K562 (cell line): ENCODE measurements around the gene DHCR7. TPM values are rescaled to one million over a fixed set of nuclear protein-coding genes. Genes with fewer than 3 reads are reported as not detected.

Experiments used
- ATAC-seq: fragments of 200-7000 bp; cut with Tn5 transposase; 3 replicates; pipeline ENCODE4 v1.9.1; 2020; ENCODE audit warnings: moderate library complexity
- BruUV-seq: library from RNA; stranded (reverse); fragments of 400-500 nt; replicated peaks from 2 replicates; lab custom pipeline; 2021; lab: Mats Ljungman, UMichigan
- CTCF ChIA-PET: fragments of 300-600 bp; formaldehyde crosslinking; extraction: SDS; loops from one replicate; lab custom pipeline; 2021; ENCODE audit warnings: low intra/inter-chr PET ratio; lab: Yijun Ruan, JAX
- POLR2A ChIA-PET: fragments of 300-600, 350-650 bp; sonication (Branson Sonifier 250); formaldehyde crosslinking; extraction: SDS; loops from one replicate; lab custom pipeline; 2021; ENCODE audit warnings: antibody characterized with exemption, inconsistent platforms; lab: Yijun Ruan, JAX
- DNase-seq, 4 experiments: peaks; one replicate each; pipeline versions ENCODE4 v3.0.0 to v3.0.0-alpha.2; 2011 to 2018; ENCODE audit warnings: low spot score in 3 of 4, mixed read lengths in 3 of 4; ENCODE audit errors: extremely low read depth in 1 of 4
- FAIRE-seq: peaks from 2 replicates; lab custom pipeline; 2011; peaks lifted over from hg19 to GRCh38; lab: Jason Lieb, UNC
- H2AFZ ChIP-seq: 2 replicates; pipeline ENCODE4 v1.6.0; 2011; ENCODE audit warnings: low read depth, low read length, control low read depth, inconsistent platforms
- H3K27ac ChIP-seq: fragments of 200-600 bp; 3 replicates; pipeline ENCODE4 v1.8.0; 2011; ENCODE audit warnings: low read depth, mild to moderate bottlenecking, control low read depth, inconsistent platforms, low read length, moderate library complexity, mixed read lengths; ENCODE audit errors: extremely low read depth
- H3K27me3 ChIP-seq, 2 experiments: fragments of 300-600 bp in 1 of 2; 2 replicates in 1 of 2; 3 replicates in 1 of 2; pipeline versions ENCODE4 v1.6.0 to v1.8.0; 2011; ENCODE audit warnings: inconsistent platforms in 2 of 2, low read length in 2 of 2, mild to moderate bottlenecking in 1 of 2, mixed read lengths in 1 of 2, moderate library complexity in 1 of 2; ENCODE audit not compliant: control insufficient read depth in 2 of 2, insufficient read depth in 2 of 2
- H3K36me3 ChIP-seq: fragments of 300-600 bp; 3 replicates; pipeline ENCODE4 v1.8.0; 2011; ENCODE audit warnings: mild to moderate bottlenecking, low read length, inconsistent platforms; ENCODE audit not compliant: control insufficient read depth, insufficient read depth
- H3K4me1 ChIP-seq, 2 experiments: fragments of 200-600 bp in 1 of 2; replicated peaks in 1 of 2; 2 replicates in 1 of 2; 3 replicates in 1 of 2; pipeline versions ENCODE4 v1.5.1 to v1.8.0; 2011; ENCODE audit warnings: inconsistent platforms in 2 of 2, low read length in 2 of 2, mild to moderate bottlenecking in 1 of 2, mixed read lengths in 1 of 2, moderate library complexity in 1 of 2; ENCODE audit not compliant: control insufficient read depth in 2 of 2, insufficient read depth in 2 of 2
- H3K4me2 ChIP-seq: 2 replicates; pipeline ENCODE4 v1.6.1; 2011; ENCODE audit warnings: low read length, control low read depth, inconsistent platforms, mixed read lengths; ENCODE audit not compliant: insufficient read depth
- H3K4me3 ChIP-seq: fragments of 200-600 bp; sonication (generic), shearing (Covaris generic); 2 replicates; pipeline ENCODE4 v1.5.1; 2016; ENCODE audit warnings: control low read depth, inconsistent platforms
- H3K79me2 ChIP-seq: fragments of 200-600 bp; 3 replicates; pipeline ENCODE4 v1.8.0; 2011; ENCODE audit warnings: low read length, inconsistent platforms; ENCODE audit not compliant: control insufficient read depth, insufficient read depth
- H3K9ac ChIP-seq, 2 experiments: 2 replicates each; pipeline versions ENCODE4 v1.6.0 to v1.6.1; 2011; ENCODE audit warnings: low read depth in 2 of 2, low read length in 2 of 2, control low read depth in 1 of 2, inconsistent platforms in 1 of 2, mild to moderate bottlenecking in 1 of 2, mixed read lengths in 1 of 2; ENCODE audit not compliant: insufficient read depth in 1 of 2
- H3K9me1 ChIP-seq: one replicate; pipeline ENCODE4 v1.6.0; 2011; ENCODE audit warnings: inconsistent platforms, mild to moderate bottlenecking, low read length, moderate library complexity; ENCODE audit not compliant: control insufficient read depth, insufficient read depth
- H3K9me3 ChIP-seq: replicated peaks from 2 replicates; pipeline ENCODE4 v1.5.1; 2011; ENCODE audit warnings: low read depth, low read length, inconsistent platforms; ENCODE audit not compliant: control insufficient read depth, insufficient read depth
- H4K20me1 ChIP-seq: replicated peaks from 2 replicates; pipeline ENCODE4 v1.6.1; 2011; ENCODE audit warnings: low read length, inconsistent platforms, mixed read lengths; ENCODE audit not compliant: control insufficient read depth, insufficient read depth
- ASH1L ChIP-seq: fragments of 450-650 bp; IDR thresholded peaks from 2 replicates; pipeline ENCODE4 v1.6.1; 2018; ENCODE audit warnings: borderline replicate concordance, mild to moderate bottlenecking, low read depth; ENCODE audit not compliant: partially characterized antibody
- KDM4B ChIP-seq, 2 experiments: fragments of 450-650 bp in 1 of 2; sonication (generic) in 1 of 2; IDR thresholded peaks; 2 replicates each; pipeline ENCODE4 v1.6.1; 2016 to 2017; ENCODE audit warnings: borderline replicate concordance in 2 of 2, antibody characterized with exemption in 1 of 2, low read depth in 1 of 2, mild to moderate bottlenecking in 1 of 2
- KLF6 ChIP-seq: fragments of 250-450 bp; sonication (Bioruptor Pico); IDR thresholded peaks from 2 replicates; pipeline ENCODE4 v1.4.0; 2020; ENCODE audit warnings: mild to moderate bottlenecking, moderate library complexity, borderline replicate concordance
- RBFOX2 ChIP-seq: fragments of 200-400 bp; formaldehyde crosslinking; IDR thresholded peaks from 2 replicates; pipeline ENCODE4 v1.6.1; 2017; ENCODE audit warnings: low read depth, mild to moderate bottlenecking, low read length, moderate library complexity
- SETDB1 ChIP-seq: IDR thresholded peaks from one replicate; pipeline ENCODE4 v1.6.1; 2012; ENCODE audit warnings: low read length, control low read depth, inconsistent platforms
- WGBS: fragments of 100-300 bp; shearing (Covaris generic); methylation state at CpG from one replicate; pipeline ENCODE4 v1.1.6; 2016; ENCODE audit warnings: low coverage, mixed read lengths; ENCODE audit not compliant: insufficient coverage; ENCODE audit errors: missing lambda C conversion rate; 5-methylcytosine and 5-hydroxymethylcytosine counted together
- in situ Hi-C: fragments of 300-500 bp; cut with MboI; formaldehyde crosslinking; loops from 4 replicates; pipeline ENCODE4 v1.15.0; 2018; ENCODE audit warnings: inconsistent platforms, mixed read lengths
- intact Hi-C: fragments of 100-400 bp; cut with micrococcal nuclease; formaldehyde crosslinking; loops from 2 replicates; pipeline ENCODE4 v1.14.2; 2022
- polyA plus RNA-seq, 8 experiments: library from polyadenylated mRNA; depleted of rRNA in 4 of 8; stranded (reverse) in 5 of 8; unstranded in 3 of 8; fragments of >200 nt; fragmentation: Nextera tagmentation in 2 of 8; fragmentation: Illumina TruSeq in 1 of 8; extraction: Ambion mirVana in 2 of 8; extraction: Trizol in 1 of 8; gene quantifications; 2 replicates each; pipeline versions ENCODE4 v1.2.1 to v1.2.3, GENCODE V29; 2011 to 2014; ENCODE audit warnings: inconsistent platforms in 1 of 8, missing spikeins in 1 of 8
- total RNA-seq, 7 experiments: library from RNA; depleted of rRNA in 6 of 7; stranded (reverse); fragments of >200 nt in 6 of 7; fragmentation: Illumina TruSeq in 2 of 7; extraction: Trizol in 2 of 7; gene quantifications; 2 replicates each; pipeline versions ENCODE4 v1.2.1 to v1.2.3, GENCODE V29; 2011 to 2021; ENCODE audit warnings: low replicate concordance in 1 of 7

Gene DHCR7
- total and polyA plus RNA-seq, 9 of the 15 experiments (the other 6 are each of a cell fraction or from before 2014, with no cell fraction given): 8.4 to 192 (median 82.4) TPM

GRCh38 chr11:71443736-71444445 is 4.3 kb downstream of the DHCR7 start:
- ChIA-PET CTCF (no interaction called here), POLR2A (interaction anchor here (0.8 kb wide), 1 partner anchor 8 kb away, joined by 4 read pairs; no protein-coding TSS in a partner anchor)
- ATAC-seq (no peak), DNase-seq (no peak), FAIRE-seq (no peak)
- H3K4me3 ChIP-seq: no peak overlapping the region
- 0 out of 2 replicates have a peak, but pooled peaks cover 3% of the 10 kb centered on the region for H3K9me3 ChIP-seq
- peaks cover 15% of the 10 kb centered on the region; the same call in 1 of the 2 replicates for H4K20me1 ChIP-seq
- no peak overlapping the region for H3K27ac ChIP-seq
- H3K4me1 ChIP-seq: peaks cover 4 to 18% of the 10 kb centered on the region in 2 experiments; a peak in 4 of 5 replicates
- H2AFZ ChIP-seq: no peak overlapping the region
- 93% methylated on average over 20 of the region's 20 CpGs for WGBS
- no TSS peak for BruUV-seq
- intact Hi-C loops: loop anchor here (10.0 kb wide), 1 partner anchor 91 kb away; the partner anchor contains the start of gene KRTAP5-8
- H3K9me1 ChIP-seq: peaks cover 3% of the 10 kb centered on the region
- H3K36me3 ChIP-seq: peaks cover 86% of the 10 kb centered on the region
- no peak overlapping the region for H3K4me2 ChIP-seq
- TF ChIP-seq ASH1L: no peak
- no peak for TF ChIP-seq SETDB1
- TF ChIP-seq KLF6 (CRISPR knock-in tag): no peak
- TF ChIP-seq RBFOX2: 0 out of 2 replicates have a peak, but pooled peaks have one; percentile 33
- no peak for TF ChIP-seq KDM4B (IDR thresholded peaks at IDR 0.05; ENCODE audit: borderline replicate concordance in 2 of 2, low read depth in 1 of 2)
- no peaks in the 10 kb centered on the region for H3K27me3 ChIP-seq
- in situ Hi-C loops: no loop called here
- no peak overlapping the region; a peak in 1 of 4 replicates for H3K9ac ChIP-seq
- peaks cover 41% of the 10 kb centered on the region for H3K79me2 ChIP-seq
